KMS-11 (cell line): ENCODE data around the gene LURAP1L.

Source experiments
- H2AFZ ChIP-seq: fragments of 200-600 bp; sonication (generic); 2 replicates; pipeline ENCODE4 v1.6.1; 2016; ENCODE audit warnings: antibody characterized with exemption, mixed run types, low read depth
- H3K27ac ChIP-seq: fragments of 200-600 bp; sonication (generic); 2 replicates; pipeline ENCODE4 v1.6.1; 2016; ENCODE audit warnings: mild to moderate bottlenecking, mixed run types
- H3K27me3 ChIP-seq: fragments of 200-600 bp; sonication (generic); 2 replicates; pipeline ENCODE4 v1.6.1; 2017; ENCODE audit warnings: mild to moderate bottlenecking, low read depth, mixed run types, moderate library complexity; ENCODE audit not compliant: insufficient read depth
- H3K36me3 ChIP-seq: fragments of 200-600 bp; sonication (generic); 2 replicates; pipeline ENCODE4 v1.6.1; 2017; ENCODE audit warnings: mild to moderate bottlenecking, mixed run types; ENCODE audit not compliant: insufficient read depth
- H3K4me1 ChIP-seq: fragments of 200-600 bp; sonication (generic); 2 replicates; pipeline ENCODE4 v1.6.1; 2016; ENCODE audit warnings: mild to moderate bottlenecking, low read depth, mixed run types; ENCODE audit not compliant: poor library complexity, severe bottlenecking
- H3K4me2 ChIP-seq: fragments of 200-600 bp; sonication (generic); 2 replicates; pipeline ENCODE4 v1.7.0; 2016; ENCODE audit warnings: mild to moderate bottlenecking, mixed run types
- H3K4me3 ChIP-seq: fragments of 200-600 bp; sonication (generic); IDR thresholded peaks from 2 replicates; pipeline ENCODE4 v1.6.1; 2017; ENCODE audit warnings: low read depth, low read length, mixed read lengths; ENCODE audit not compliant: insufficient read depth
- H3K79me2 ChIP-seq: fragments of 200-600 bp; sonication (generic); 2 replicates; pipeline ENCODE4 v1.6.1; 2016; ENCODE audit warnings: low read depth, mixed run types; ENCODE audit not compliant: insufficient read depth
- H3K9ac ChIP-seq: fragments of 200-600 bp; sonication (generic); 2 replicates; pipeline ENCODE4 v1.6.1; 2016; ENCODE audit warnings: mild to moderate bottlenecking, mixed run types
- H4K20me1 ChIP-seq: fragments of 200-600 bp; sonication (generic); 2 replicates; pipeline ENCODE4 v1.6.1; 2016; ENCODE audit warnings: mild to moderate bottlenecking, mixed run types; ENCODE audit not compliant: insufficient read depth
- TF ChIP-seq, protein P1 (sequence below): fragments of 200-600 bp; sonication (generic); conservative IDR thresholded peaks from 2 replicates; pipeline ENCODE4 v1.6.1; 2017; ENCODE audit warnings: low read depth, mild to moderate bottlenecking, antibody characterized with exemption, low read length, moderate library complexity, mixed read lengths

Gene LURAP1L

GRCh38 chr9:12814877-12815237 lies 40.0 kb downstream of the LURAP1L start:
- Histone ChIP-seq H3K4me3 (no peak overlapping the region), H3K27me3 (no peaks in the 10 kb centered on the region), H3K4me2 (peak overlapping the region; percentile 78), H3K27ac (peak overlapping the region; percentile 93), H3K36me3 (no peaks in the 10 kb centered on the region), H2AFZ (peak overlapping the region; percentile 79), H3K4me1 (peaks cover 42% of the 10 kb centered on the region), H4K20me1 (no peaks in the 10 kb centered on the region), H3K79me2 (no peaks in the 10 kb centered on the region), H3K9ac (peak overlapping the region; percentile 81)
- TF ChIP-seq, protein P1, sequence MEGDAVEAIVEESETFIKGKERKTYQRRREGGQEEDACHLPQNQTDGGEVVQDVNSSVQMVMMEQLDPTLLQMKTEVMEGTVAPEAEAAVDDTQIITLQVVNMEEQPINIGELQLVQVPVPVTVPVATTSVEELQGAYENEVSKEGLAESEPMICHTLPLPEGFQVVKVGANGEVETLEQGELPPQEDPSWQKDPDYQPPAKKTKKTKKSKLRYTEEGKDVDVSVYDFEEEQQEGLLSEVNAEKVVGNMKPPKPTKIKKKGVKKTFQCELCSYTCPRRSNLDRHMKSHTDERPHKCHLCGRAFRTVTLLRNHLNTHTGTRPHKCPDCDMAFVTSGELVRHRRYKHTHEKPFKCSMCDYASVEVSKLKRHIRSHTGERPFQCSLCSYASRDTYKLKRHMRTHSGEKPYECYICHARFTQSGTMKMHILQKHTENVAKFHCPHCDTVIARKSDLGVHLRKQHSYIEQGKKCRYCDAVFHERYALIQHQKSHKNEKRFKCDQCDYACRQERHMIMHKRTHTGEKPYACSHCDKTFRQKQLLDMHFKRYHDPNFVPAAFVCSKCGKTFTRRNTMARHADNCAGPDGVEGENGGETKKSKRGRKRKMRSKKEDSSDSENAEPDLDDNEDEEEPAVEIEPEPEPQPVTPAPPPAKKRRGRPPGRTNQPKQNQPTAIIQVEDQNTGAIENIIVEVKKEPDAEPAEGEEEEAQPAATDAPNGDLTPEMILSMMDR, result no peak

- H3K4me3 ChIP-seq, result no peak overlapping the region
- H3K27ac ChIP-seq, result no peak overlapping the region; the same call in 1 of the 2 replicates
- no peaks in the 10 kb centered on the region for H3K79me2 ChIP-seq
- no peak overlapping the region for H3K4me2 ChIP-seq
- no peaks in the 10 kb centered on the region for H3K27me3 ChIP-seq
- TF ChIP-seq, protein P1, result no peak
- no peaks in the 10 kb centered on the region for H3K36me3 ChIP-seq
- H2AFZ ChIP-seq, result no peak overlapping the region
- H3K4me1 ChIP-seq, result peaks cover 37% of the 10 kb centered on the region
- H4K20me1 ChIP-seq, result no peaks in the 10 kb centered on the region
- H3K9ac ChIP-seq, result no peak overlapping the region
These were observed 41.1 kb downstream of the LURAP1L start for GRCh38 chr9:12815888-12816287.

DNA sequence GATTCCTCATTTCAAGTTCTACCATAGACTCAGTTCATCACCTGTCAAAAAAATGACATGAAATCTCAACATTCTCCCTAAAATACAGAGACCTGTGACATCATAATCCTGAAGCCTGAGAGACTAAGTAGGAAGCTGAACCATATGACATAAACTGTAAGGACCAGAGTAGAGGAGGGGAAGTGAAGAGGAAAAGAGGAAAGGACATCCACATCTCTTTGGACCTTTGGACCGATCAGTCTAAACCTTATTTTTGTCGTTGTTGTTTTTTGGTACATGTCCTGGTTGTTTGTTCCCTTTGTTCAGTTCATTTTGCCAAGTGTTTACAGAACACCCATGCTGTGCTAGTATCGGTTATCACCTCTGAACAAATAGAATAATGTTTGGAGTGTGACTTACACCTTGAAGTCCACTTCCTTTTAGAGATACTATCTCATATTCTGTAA lies 41.9 kb downstream of the LURAP1L start:
- Histone ChIP-seq H4K20me1 (no peaks in the 10 kb centered on the region), H2AFZ (no peak overlapping the region), H3K4me1 (peaks cover 37% of the 10 kb centered on the region), H3K4me3 (no peak overlapping the region), H3K36me3 (no peaks in the 10 kb centered on the region), H3K27me3 (no peaks in the 10 kb centered on the region), H3K79me2 (no peaks in the 10 kb centered on the region), H3K9ac (no peak overlapping the region), H3K27ac (no peak overlapping the region), H3K4me2 (no peak overlapping the region)
- TF ChIP-seq, protein P1, result no peak

DNA sequence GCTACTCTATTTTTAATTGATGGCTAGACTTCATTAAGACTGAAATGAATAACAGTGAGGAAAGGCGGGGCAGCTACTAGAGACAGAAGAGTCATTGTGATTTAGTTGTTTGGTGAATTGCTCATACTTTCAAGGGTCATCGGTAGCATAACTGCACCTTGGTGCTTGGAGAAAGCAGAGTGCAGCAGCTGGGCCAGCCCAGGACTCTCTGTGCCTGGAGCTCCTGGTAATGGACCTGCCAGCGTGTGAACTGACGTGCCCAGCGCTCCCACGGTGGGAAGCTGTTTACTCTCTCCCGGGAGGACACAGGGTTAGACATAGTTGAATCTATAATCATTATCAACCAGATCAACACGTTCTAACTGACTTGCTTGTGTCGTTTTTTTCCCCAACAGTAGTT lies 42.9 kb downstream of the LURAP1L start:
- H3K4me3 ChIP-seq, result no peak overlapping the region
- no peaks in the 10 kb centered on the region for H3K36me3 ChIP-seq
- H3K9ac ChIP-seq, result no peak overlapping the region
- no peak overlapping the region for H3K4me2 ChIP-seq
- no peaks in the 10 kb centered on the region for H4K20me1 ChIP-seq
- TF ChIP-seq, protein P1, result no peak
- peaks cover 32% of the 10 kb centered on the region for H3K4me1 ChIP-seq
- no peak overlapping the region for H3K27ac ChIP-seq
- no peaks in the 10 kb centered on the region for H3K79me2 ChIP-seq
- H2AFZ ChIP-seq, result no peak overlapping the region
- H3K27me3 ChIP-seq, result no peaks in the 10 kb centered on the region
